Measurements from ENCODE around the gene RFX8. TPM values are rescaled to one million over a fixed set of nuclear protein-coding genes. Genes with fewer than 3 reads are reported as not detected.

Gene RFX8
- total and polyA plus RNA-seq, 10 of the 15 experiments (the other 5 are each of a cell fraction or from before 2014, with no cell fraction given): 0.19 TPM; not detected in 9

DNA sequence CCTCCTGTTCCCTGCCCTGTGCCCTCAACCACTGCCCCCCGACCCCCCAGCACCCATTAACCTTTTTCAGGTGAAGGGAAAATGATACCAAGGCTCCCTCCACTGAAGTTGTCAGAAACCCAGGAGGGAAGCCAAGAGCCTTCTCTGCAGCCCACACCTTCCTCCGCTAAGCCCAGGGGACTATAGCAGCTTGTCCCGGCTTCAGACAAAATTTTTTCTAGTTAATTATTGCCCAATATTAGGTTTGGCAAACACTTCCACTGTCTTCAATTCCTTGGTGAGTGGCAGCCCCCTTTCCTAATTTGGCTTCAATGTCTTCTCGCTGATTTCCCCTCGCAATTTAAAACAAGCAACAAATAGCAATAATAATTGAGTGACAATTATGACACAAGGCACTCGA, 23.9 kb downstream of the RFX8 start:
- Histone ChIP-seq H2AFZ (ENCODE audit: control insufficient read depth, low read depth, low read length) (no peak overlapping the region), H4K20me1 (ENCODE audit: control insufficient read depth, insufficient read depth) (no peaks in the 10 kb centered on the region), H3K36me3 (ENCODE audit: control insufficient read depth in 2 of 2, insufficient read depth in 2 of 2, low read length in 1 of 2) (no peaks in the 10 kb centered on the region), H3K4me3 (no peak overlapping the region), H3K79me2 (ENCODE audit: control insufficient read depth, insufficient read depth, low read length) (no peaks in the 10 kb centered on the region), H3K4me2 (ENCODE audit: control insufficient read depth, insufficient read depth) (no peak overlapping the region), H3K27ac (ENCODE audit: control insufficient read depth, insufficient read depth) (no peak overlapping the region), H3K9ac (ENCODE audit: control insufficient read depth, insufficient read depth, low read length) (no peak overlapping the region), H3K27me3 (replicated peaks in 1 of 2; ENCODE audit: control insufficient read depth in 2 of 2, insufficient read depth in 2 of 2, low read length in 1 of 2) (no peaks in the 10 kb centered on the region), H3K4me1 (ENCODE audit: control insufficient read depth, insufficient read depth, low read length) (no peaks in the 10 kb centered on the region), H3K9me3 (replicated peaks; ENCODE audit: control insufficient read depth, insufficient read depth, low read length) (no peaks in the 10 kb centered on the region)
- SMC1A ChIA-PET (ENCODE audit: uncharacterized antibody, unreplicated experiment): no interaction called here
- RAD21 ChIA-PET (ENCODE audit: unreplicated experiment): interaction anchor here (0.7 kb wide), 1 partner anchor 9 kb away, joined by 3 read pairs; no protein-coding TSS in a partner anchor
- no TSS peak for BruUV-seq (replicated peaks)
- in situ Hi-C loops (cut with MboI): no loop called here
- DNase-seq (ENCODE audit: low read depth, low spot score) (no peak), FAIRE-seq (no peak), ATAC-seq (no peak)
- TF ChIP-seq JUNB (IDR thresholded peaks at IDR 0.05): no peak
- TF ChIP-seq CBX3 (IDR thresholded peaks at IDR 0.05; ENCODE audit: borderline replicate concordance, low read depth): no peak
- TF ChIP-seq KAT2A (conservative IDR thresholded peaks at IDR 0.05; ENCODE audit: control insufficient read depth, low read depth, low read length): no peak
- no peak for TF ChIP-seq SMAD1 (IDR thresholded peaks at IDR 0.05; ENCODE audit: low read depth, partially characterized antibody)
- TF ChIP-seq, protein P1, sequence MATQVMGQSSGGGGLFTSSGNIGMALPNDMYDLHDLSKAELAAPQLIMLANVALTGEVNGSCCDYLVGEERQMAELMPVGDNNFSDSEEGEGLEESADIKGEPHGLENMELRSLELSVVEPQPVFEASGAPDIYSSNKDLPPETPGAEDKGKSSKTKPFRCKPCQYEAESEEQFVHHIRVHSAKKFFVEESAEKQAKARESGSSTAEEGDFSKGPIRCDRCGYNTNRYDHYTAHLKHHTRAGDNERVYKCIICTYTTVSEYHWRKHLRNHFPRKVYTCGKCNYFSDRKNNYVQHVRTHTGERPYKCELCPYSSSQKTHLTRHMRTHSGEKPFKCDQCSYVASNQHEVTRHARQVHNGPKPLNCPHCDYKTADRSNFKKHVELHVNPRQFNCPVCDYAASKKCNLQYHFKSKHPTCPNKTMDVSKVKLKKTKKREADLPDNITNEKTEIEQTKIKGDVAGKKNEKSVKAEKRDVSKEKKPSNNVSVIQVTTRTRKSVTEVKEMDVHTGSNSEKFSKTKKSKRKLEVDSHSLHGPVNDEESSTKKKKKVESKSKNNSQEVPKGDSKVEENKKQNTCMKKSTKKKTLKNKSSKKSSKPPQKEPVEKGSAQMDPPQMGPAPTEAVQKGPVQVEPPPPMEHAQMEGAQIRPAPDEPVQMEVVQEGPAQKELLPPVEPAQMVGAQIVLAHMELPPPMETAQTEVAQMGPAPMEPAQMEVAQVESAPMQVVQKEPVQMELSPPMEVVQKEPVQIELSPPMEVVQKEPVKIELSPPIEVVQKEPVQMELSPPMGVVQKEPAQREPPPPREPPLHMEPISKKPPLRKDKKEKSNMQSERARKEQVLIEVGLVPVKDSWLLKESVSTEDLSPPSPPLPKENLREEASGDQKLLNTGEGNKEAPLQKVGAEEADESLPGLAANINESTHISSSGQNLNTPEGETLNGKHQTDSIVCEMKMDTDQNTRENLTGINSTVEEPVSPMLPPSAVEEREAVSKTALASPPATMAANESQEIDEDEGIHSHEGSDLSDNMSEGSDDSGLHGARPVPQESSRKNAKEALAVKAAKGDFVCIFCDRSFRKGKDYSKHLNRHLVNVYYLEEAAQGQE (IDR thresholded peaks at IDR 0.05; ENCODE audit: low read depth, low read length): no peak
- no peak for TF ChIP-seq GATAD2B (conservative IDR thresholded peaks at IDR 0.05; ENCODE audit: low read depth)
- TF ChIP-seq HDGF (IDR thresholded peaks at IDR 0.05): no peak
- TF ChIP-seq POLR2AphosphoS2 (IDR thresholded peaks at IDR 0.05; ENCODE audit: low read depth, low read length): no peak
- 71% methylated on average over 5 of the region's 6 CpGs for WGBS (ENCODE audit: insufficient coverage, insufficient replicate concordance, low lambda C conversion rate, missing lambda C conversion rate)
- POLR2A ChIA-PET: no interaction called here
- intact Hi-C loops (cut with micrococcal nuclease; ENCODE audit: unreplicated experiment): no loop called here
- CTCF ChIA-PET: interaction anchor here (0.7 kb wide), 1 partner anchor 333 kb away, joined by 3 read pairs; no protein-coding TSS in a partner anchor

Measured in GM12878 (cell line).